ENCODE data around the gene ZP2.

ZP2 gene

GRCh38 chr16:21236831-21237230 lies 25.5 kb upstream of the ZP2 start:
- ChIA-PET POLR2A (no interaction called here), CTCF (no interaction called here)
- no peaks in the 10 kb centered on the region for H3K9me3 ChIP-seq (ENCODE audit: control insufficient read depth, insufficient read depth, low read depth, low read length)
- H3K36me3 ChIP-seq (ENCODE audit: control insufficient read depth in 2 of 2, insufficient read depth in 1 of 2, low read length in 2 of 2), result no peaks in the 10 kb centered on the region
- no peak overlapping the region for H3K27ac ChIP-seq (ENCODE audit: extremely low read depth, low read depth, low read length)
- H3K4me1 ChIP-seq (ENCODE audit: control insufficient read depth, insufficient read depth, low read length), result no peaks in the 10 kb centered on the region
- TF ChIP-seq ZBTB11 (tag by site-specific recombination; conservative IDR thresholded peaks at IDR 0.05; ENCODE audit: low read depth), result no peak
- TF ChIP-seq ZNF2 (tag by site-specific recombination; IDR thresholded peaks at IDR 0.05), result no peak
- TF ChIP-seq ZNF610 (tag by site-specific recombination; IDR thresholded peaks at IDR 0.05; ENCODE audit: borderline replicate concordance), result no peak
- TF ChIP-seq ZXDB (tag by site-specific recombination; IDR thresholded peaks at IDR 0.05), result no peak
- TF ChIP-seq ZFP3 (tag by site-specific recombination; IDR thresholded peaks at IDR 0.05; ENCODE audit: low read depth), result no peak
- TF ChIP-seq ZNF146 (tag by site-specific recombination; IDR thresholded peaks at IDR 0.05), result no peak
- TF ChIP-seq PRDM6 (tag by site-specific recombination; IDR thresholded peaks at IDR 0.05), result no peak
- TF ChIP-seq ZNF362 (tag by site-specific recombination; IDR thresholded peaks at IDR 0.05), result no peak
- no peak for TF ChIP-seq ZIC2 (tag by site-specific recombination; IDR thresholded peaks at IDR 0.05)
- TF ChIP-seq ZNF544 (tag by site-specific recombination; IDR thresholded peaks at IDR 0.05), result no peak
- TF ChIP-seq EGR2 (tag by site-specific recombination; IDR thresholded peaks at IDR 0.05; ENCODE audit: low read depth), result no peak
- TF ChIP-seq KLF1 (tag by site-specific recombination; IDR thresholded peaks at IDR 0.05), result no peak
- no peak overlapping the region for H3K4me3 ChIP-seq (ENCODE audit: low read depth, low read length)

GRCh38 chr16:21235199-21235585 lies 23.8 kb upstream of the ZP2 start:
- CTCF ChIA-PET, result interaction anchor here (1.2 kb wide), 1 partner anchor 12 kb away, joined by 4 read pairs; no protein-coding TSS in a partner anchor
- Histone ChIP-seq H3K36me3 (ENCODE audit: control insufficient read depth in 2 of 2, insufficient read depth in 1 of 2, low read length in 2 of 2) (no peaks in the 10 kb centered on the region), H3K9me3 (ENCODE audit: control insufficient read depth, insufficient read depth, low read depth, low read length) (no peaks in the 10 kb centered on the region), H3K4me1 (ENCODE audit: control insufficient read depth, insufficient read depth, low read length) (no peaks in the 10 kb centered on the region), H3K27ac (ENCODE audit: extremely low read depth, low read depth, low read length) (no peak overlapping the region), H3K4me3 (ENCODE audit: low read depth, low read length) (no peak overlapping the region)
- TF ChIP-seq ZBTB7A (tag by site-specific recombination; IDR thresholded peaks at IDR 0.05; ENCODE audit: low read depth) (no peak), ZNF221 (tag by site-specific recombination; IDR thresholded peaks at IDR 0.05; ENCODE audit: borderline replicate concordance) (no peak), ZNF398 (tag by site-specific recombination; IDR thresholded peaks at IDR 0.05) (no peak), BCL11B (tag by site-specific recombination; IDR thresholded peaks at IDR 0.05; ENCODE audit: low read depth) (no peak), ZNF510 (tag by site-specific recombination; IDR thresholded peaks at IDR 0.05; ENCODE audit: insufficient replicate concordance) (no peak), ZNF354C (tag by site-specific recombination; IDR thresholded peaks at IDR 0.05; ENCODE audit: borderline replicate concordance, low read depth) (no peak)
- POLR2A ChIA-PET, result no interaction called here

All from HEK293 (cell line).